ENCODE data around the gene VPS26B.

The VPS26B gene

DNA sequence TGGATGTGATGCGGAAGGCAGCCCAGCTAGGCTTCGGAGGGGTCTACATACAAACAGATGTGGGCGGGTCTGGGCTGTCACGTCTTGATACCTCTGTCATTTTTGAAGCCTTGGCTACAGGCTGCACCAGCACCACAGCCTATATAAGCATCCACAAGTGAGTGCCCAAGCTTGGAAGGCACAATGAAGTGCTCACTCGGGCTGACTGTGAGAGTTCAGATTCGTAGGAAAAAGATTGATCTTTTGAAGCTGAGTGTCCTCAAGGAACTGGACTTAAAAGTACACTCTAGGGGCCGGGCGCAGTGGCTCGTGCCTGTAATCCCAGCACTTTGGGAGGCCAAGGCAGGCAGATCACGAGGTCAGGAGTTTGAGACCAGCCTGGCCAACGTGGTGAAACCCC lies 32.6 kb downstream of the VPS26B start:
- no peak for DNase-seq (ENCODE audit: low read depth, low spot score)

DNA sequence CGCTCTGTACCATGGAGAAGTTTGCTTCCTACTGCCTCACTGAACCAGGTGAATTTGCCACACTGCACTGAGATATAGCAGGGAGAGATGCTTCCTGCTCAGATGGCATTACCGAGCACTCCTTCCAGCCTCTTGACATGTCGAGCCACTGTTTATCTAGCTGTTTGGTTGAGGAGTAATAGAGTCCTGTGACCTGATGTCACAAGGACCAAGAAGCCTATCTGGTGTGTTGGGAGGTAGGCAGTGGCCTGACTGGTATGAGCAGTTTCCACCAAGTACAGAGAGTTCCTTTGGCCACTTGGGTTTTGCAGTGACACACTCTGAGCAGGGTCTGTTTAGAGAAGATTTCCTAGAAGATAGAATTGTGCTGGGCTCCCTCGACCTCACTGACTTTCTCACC lies 34.1 kb downstream of the VPS26B start:
- DNase-seq (ENCODE audit: low read depth, low spot score) = no peak

DNA sequence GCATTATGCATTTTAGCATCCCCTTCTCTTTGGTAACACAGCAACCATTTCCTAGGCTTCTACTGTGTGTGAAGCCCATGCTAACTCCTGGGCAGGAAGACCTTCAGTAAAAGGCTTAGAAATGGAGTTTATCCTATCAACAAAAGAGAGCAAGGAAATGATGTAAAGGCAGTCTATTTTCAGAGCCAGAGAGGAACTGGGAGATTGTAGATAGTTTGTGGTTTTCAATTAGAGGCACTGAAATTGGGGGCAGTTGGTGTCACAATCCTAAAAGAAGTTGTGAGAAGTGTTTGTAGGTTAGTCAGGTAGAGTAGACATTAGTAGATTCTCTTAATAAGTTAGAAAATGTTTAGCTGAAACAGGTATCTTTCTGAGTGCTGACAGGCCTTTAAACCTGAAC lies 36.0 kb downstream of the VPS26B start:
- DNase-seq (ENCODE audit: low read depth, low spot score) = no peak

DNA sequence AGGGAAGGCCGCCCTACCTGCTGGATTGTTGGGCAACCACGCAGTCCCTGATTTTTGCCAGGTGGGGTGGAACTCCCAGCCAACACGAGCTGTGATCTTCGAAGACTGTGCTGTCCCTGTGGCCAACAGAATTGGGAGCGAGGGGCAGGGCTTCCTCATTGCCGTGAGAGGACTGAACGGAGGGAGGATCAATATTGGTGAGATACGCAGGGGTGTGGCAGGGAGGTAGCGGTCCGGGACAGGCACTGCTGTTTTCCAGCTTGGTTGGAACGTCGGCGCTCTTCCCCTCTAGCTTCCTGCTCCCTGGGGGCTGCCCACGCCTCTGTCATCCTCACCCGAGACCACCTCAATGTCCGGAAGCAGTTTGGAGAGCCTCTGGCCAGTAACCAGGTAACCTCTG lies 36.5 kb downstream of the VPS26B start:
- DNase-seq (ENCODE audit: low read depth, low spot score) = no peak

DNA sequence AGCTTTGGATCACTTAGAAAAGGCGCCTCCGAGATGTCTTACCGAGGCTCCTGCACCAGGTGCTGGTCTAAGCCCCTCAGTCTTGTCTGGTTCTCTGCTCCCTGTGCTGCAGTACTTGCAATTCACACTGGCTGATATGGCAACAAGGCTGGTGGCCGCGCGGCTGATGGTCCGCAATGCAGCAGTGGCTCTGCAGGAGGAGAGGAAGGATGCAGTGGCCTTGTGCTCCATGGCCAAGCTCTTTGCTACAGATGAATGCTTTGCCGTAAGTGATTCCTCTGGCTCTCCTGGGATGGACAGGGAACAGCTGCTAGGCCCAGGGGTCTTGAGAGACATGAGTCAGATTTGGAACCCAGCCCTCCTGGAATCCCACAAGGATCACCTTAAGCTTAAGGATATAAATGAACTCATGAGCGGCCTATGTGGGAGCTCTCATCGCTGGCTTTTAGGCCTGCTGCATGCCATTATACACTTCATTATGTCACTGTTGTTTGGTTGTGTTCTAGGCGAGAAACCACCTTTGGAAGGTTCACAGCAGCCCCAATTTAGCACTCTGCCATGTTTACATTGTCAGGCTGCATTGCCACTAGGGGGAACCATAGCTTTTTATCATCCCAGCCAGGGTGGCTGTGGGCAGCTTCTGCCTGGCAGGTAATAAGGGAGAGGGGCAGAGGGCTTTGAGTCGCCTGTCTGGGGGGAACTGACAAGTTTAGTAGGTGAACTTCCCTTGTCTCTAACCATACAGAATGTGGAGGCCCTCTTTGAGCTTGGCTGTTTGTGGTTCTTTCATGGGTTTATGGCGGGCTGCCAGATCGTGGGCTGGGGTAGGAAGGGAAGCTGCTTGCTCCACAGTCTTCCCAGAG lies 37.4 kb downstream of the VPS26B start:
- no peak for DNase-seq (ENCODE audit: low read depth, low spot score)

DNA sequence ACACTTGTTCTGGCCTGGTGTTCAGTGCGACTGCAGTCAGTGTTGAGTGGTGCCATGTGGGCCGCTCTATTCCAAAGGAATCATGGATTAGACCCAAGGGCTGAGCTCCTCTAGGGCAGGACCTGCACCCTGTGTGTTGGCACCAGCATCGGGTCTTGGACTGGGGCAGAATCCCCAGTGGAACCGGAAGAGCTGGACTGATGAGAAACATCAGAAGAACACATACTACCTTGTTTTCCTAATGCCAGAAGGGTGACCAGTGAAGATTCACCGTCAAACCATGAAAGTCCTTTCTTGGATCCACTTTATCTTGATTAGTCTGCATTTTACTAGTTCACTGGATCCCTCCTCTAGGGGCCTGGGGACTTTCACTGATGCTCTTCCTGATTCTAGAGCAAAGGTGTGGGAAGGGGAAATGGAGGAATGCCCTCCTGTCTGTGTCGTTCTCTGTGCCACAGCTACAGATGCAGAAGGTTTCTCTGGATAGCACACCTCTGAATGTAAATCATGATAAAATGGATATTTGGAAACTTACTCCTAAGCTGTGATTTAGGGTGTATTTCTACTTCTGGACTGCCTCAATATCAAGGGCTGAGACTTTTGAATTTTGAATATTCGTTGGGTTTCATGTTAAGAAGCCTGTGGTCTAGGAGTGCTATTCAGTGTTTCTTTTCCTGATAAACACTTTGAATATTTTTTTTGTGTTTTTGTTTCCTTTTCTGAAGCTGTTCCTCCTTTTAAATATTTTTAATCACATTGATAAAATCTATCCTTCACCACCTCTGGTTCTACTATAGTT lies 40.7 kb downstream of the VPS26B start:
- no peak for DNase-seq (ENCODE audit: low read depth, low spot score)

DNA sequence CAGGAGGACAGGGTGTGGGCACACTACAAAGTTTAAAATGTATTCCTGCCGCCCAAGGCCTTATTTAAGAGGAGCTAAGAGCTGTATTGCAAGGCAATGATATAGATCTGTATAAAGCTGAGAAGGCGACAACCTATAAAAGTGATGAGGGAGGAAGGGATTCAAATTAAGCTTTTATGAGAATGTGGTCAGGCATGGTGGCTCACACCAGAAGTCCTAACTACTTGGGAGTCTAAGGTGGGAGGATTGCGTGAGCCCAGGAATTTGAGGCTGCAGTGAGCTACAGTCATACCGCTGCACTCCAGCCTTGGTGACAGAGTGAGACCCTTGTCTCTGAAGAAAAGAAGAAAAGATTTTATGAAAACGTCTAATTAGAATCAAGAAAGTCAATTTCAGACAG lies 42.0 kb downstream of the VPS26B start:
- no peak for DNase-seq (ENCODE audit: low read depth, low spot score)

DNA sequence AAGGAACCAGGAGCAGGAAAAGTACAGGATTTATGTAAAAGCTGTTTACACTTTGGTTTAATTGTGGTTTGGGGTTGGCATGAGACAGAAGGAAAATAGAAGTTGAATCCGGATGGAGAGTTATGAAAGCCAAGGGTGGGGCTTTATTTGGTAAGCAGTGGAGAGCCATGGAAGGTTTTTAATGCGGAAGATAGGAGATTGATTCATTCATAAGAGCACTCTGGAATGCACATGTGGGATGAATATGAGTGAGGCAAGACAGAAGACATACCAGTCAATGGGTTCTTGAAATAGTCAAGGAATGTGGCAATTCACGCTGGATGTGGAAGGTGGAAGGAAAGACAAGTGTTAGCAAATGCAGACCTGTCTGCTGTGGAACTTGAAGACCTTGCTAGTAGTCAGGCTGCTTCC lies 42.4 kb downstream of the VPS26B start:
- DNase-seq (ENCODE audit: low read depth, low spot score) = no peak

DNA sequence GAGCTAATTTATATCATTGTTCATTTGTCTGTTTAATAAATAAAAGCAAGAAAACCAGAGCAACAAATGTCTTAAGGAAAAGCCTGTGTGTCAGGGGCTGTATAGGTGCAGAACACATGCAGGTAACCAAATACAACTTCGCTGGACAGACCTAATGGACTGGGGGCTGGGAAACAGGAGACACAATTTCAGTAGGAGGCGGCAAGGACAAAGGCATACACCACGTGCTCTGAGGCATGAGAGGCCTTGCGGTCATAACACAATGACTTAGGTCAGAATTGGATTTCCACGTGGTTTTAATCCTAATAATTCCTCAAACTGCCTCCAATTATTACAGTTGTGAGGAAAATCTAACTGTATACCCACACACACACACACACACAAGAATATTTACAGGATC lies 43.0 kb downstream of the VPS26B start:
- no peak for DNase-seq (ENCODE audit: low read depth, low spot score)

DNA sequence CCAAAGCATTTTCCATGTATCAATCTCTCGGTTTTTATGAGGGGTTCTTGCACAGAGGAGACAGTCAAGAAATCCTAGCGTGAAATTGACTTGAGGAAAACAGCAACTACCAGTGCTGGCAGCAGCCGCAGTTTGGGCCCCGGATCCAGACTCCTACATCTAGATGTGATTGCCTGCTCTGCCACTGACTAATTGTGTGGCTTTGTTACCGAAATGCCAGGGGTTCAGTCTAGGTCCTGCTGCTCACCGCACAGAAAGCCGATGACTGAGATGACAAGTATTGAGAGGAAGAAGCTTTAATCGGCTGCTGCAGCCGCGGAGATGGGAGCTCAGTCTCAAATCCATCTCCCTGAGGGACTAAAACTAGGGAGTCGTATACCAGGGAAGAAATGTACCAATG lies 43.5 kb downstream of the VPS26B start:
- no peak for DNase-seq (ENCODE audit: low read depth, low spot score)

DNA sequence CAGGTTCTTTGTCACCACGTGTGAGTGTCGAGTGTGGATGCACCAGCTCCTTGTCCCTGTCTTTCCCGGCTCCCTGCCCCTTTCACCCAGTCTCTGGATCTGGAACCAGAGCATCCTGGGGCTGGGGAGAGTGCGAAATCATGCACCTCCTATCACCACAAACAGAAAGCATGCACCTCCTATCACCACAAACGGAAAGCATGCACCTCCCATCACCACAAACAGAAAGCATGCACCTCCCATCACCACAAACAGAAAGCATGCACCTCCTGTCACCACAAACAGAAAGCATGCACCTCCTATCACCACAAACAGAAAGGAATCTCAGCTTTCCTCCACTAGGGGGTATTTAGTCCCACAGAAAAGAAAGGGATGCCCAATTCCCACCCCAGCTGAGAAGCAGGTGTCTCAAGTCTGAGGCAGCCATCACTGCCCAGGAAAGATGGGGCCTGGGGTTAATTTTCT lies 45.8 kb downstream of the VPS26B start:
- no peak for DNase-seq (ENCODE audit: low read depth, low spot score)

DNA sequence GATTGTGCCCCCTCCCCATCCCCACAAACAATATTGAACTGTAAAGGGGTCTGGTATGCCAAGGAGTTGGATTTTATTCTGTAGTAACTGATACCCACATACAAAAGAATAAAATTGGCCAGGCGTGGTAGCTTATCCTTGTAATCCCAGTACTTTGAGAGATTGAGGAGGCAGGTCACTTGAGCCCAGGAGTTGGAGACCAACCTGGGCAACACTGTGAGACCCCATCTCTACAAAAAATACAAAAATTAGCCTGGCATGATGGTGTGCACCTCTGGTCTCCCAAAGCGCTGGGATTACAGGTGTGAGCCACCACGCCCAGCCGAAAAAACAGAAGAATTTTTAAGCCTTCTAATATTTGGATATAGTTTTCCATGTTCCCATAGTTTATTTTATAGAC lies 47.5 kb downstream of the VPS26B start:
- DNase-seq (ENCODE audit: low read depth, low spot score) = no peak

DNA sequence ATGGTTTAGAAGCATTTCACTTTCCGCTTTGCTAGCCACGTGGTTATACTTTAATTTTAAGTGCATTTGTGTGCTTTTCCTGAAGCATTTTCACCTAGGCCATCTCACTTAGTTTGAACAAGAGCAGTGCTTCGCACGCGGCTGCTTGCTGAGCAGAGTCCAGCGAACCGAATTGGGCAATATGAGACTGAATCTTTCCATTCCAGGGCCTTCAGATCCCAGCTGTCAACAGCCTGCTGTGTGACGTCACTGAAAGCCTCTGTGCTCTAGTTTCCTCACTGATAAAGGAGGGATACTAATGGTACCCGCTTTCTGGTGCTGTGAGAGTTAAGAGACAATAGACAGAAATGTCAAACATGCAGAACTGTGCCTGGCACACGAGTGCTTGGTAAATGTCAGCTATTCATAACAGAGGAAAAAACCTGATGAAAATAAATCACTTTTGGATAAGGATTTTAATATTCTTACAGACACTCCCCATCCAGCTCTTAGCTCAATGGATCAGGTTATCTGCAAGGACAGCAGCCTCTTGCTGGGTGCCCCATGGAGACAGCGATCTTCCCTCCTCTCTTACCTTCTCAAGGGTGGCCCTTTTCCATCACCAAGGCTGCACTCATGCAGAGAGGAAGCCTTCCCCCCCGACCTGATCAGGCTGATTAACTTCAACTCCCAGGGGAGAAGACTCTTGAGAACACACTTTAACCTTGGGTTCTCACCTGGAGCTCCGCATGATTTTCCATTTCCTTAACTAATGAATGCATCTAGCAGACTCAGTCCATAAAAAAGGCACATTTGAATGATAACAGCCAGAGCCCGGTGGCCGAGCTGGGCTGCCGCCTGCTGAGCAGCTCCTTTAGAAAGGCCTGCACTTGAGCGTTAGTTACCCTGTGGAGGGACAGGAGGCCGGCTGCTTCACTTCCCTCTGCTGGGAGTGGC lies 48.2 kb downstream of the VPS26B start:
- DNase-seq (ENCODE audit: low read depth, low spot score) = no peak

DNA sequence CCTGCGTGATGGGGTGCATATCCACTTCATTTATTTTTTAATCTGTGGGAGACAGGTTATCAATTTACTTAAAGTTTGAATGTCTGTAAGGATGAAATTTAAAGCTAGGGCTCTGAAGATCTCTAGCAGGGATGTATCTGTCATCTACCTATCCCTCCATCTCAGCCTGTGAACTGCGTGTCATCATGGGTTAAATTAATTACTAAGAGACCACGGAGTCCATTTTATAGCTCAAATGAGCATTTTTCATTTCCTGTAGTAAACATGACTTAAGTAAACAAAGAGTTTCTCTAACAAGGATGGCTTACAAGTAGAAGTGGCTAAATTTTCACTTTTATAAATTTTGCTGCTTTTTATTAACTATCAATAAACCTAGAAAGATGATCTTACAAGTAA lies 48.8 kb downstream of the VPS26B start:
- no peak for DNase-seq (ENCODE audit: low read depth, low spot score)

DNA sequence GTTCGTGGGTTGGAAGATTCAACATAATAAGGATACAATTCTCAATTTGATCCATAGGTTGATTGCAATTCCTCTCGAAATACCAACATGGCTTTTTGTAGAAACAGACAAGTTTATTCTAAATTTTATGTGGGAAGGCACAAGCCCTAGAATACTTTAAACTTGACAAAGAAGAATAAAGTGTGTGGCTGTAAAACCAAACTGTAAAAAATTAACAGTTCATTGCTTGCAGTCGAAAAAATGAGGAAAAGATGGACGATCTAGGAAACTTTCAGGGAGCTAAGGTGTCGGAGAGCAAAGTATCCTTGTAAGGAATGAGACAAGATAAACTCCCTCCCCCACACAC lies 50.7 kb downstream of the VPS26B start:
- no peak for DNase-seq (ENCODE audit: low read depth, low spot score)

DNA sequence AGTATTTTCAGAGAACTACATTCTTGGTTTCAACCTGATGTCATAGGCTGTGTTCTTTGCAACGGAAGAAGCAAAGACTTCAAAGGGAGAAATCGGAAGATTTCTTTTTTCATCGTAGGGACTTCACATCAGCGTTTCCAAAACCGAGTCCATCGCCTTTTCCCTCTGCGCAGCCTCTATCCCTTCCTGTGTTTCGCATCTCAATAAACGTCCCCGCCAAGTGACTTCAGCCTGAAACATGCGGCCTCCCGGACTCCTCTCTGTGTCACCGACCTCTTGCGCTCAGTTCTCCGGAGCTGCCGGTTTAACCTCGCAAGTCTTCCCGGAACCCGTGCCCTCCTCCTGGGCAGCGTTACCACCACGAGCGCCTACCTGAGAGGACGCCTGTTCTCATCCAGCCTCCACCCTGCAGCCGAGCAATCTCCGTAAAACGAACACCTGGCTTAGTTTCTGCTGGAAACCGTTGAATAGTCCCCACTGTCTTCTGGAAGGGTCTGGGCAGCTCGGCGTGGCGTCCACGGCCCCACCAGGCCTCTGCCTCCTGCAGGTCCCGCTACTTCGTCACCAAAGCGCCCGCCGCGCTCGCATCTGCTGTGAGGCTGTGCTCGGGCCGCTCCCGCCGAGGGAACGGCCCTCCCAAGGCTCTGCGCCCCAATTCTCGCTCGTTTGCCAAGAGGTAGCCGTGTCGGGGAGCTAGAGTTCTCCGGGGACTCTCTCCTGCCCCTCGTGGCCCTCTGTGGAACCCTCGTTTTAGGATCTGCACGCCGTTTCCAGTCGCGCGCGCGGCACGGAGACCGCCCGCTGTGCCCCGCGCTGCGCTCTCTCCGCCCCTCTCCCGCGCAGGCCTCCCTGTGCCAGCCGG lies 51.3 kb downstream of the VPS26B start, which contains the start of gene GLB1L3:
Gene GLB1L3 (plus strand): TSS at position 846 of the 862 bp plus-strand sequence. CDS start 362 bp downstream, outside the sequence.
- no peak for DNase-seq (ENCODE audit: low read depth, low spot score)

DNA sequence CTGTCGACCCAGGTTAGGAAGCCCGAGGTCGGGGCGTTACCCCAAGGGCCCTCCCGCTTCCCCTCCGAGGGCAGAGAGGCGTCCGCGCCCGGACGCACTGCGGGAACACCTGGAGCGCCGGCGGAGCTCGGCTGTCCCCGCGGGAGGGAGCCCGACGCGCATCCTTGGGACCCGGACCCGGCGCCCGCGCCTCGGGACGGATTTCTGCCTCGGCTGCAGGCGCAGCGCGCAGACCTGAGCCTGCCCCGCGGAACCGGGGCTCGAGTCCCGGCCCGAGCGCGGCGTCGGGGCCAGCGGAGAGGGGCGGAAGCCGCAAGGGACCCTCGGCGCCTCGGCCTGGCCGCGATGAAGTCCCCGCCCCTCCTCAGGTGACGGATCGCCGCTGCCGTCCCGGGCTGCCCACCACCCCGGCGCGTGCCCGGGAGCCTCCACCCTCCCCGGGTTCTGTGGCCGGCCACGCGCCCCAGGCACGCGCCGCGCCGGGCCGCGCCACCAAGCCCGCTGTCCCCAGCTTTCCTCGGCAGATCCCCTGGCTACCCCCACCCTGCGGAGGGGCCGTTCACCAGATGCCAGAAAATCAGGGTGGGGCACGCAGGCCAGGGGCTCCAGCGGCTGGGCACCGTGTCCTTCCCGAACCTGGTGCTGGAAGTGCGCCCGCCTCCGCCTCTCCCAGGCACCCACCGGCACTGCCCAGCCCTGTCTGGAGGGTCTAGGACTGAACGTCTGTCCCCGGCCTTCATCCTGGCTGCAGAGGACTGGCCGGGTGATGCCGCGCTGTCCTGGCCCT lies 52.1 kb downstream of the VPS26B start:
- no peak for DNase-seq (ENCODE audit: low read depth, low spot score)

DNA sequence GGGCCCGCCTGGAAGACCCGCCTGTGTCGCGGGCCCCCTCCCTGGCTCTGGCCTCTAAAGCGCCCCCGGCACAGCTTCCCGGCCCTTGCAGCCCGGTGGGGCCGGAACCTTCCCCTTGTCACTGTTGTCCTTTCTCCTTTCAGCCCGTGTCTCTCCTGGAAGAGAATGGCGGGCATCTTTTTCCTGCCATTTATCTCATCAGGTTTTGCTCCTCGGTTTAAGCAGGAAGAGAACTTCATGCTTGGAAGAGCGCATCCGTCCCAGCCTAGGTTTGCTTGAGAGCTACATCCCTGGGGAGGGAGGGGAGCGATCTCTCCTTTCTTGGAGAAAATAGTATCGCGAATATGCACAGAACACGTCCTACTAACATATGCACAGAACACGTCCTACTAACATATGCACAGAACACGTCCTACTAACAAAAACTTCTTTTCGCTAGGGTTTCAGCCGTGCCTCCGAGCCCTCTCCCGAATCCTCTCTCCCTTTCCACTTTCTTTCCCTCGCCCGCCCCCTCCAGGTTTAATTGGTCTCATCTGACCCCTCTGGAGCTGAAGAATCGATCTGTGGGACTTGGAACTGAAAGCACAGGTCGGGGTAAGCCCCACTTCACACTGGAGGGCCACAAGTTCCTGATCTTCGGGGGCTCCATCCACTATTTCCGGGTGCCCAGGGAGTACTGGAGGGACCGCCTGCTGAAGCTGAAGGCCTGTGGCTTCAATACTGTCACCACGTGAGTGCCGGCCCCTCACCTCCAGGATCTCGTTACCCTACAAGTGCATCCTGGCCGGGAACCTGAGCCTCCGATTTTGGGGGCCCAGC lies 52.9 kb downstream of the VPS26B start:
- DNase-seq (ENCODE audit: low read depth, low spot score) = no peak

DNA sequence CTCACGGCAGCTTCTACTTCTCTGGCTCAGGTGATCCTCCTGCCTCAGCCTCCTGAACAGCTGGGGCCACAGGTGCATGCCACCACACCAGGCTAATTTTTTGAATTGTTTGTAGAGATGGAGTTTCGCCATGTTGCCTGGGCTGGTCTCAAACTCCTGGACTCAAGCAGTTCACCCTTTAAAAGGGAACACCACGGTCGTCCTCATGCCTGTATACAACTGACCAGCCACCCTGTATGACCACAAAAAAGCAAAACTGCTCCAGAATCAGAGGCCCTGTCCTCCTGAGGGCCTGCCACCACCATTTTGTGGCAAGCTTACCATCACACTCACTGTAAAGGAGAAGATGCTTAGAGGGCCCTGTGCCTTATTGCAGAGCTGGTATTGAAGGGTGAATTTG lies 53.9 kb downstream of the VPS26B start:
- DNase-seq (ENCODE audit: low read depth, low spot score) = no peak

Measured in smooth muscle cell of the brain vasculature (primary cell).